Measurements from ENCODE around the gene XAF1.
"Not testable (repeated sequence)": the region's sequence is repeated elsewhere in the genome, so short reads cannot be mapped to it uniquely, and the experiment has no call there.

The XAF1 gene

GRCh38 chr17:6800422-6801027 is 44.7 kb downstream of the XAF1 start:
- DNase-seq (ENCODE audit: low spot score), result no peak

GRCh38 chr17:6811510-6811909 is 55.7 kb downstream of the XAF1 start:
- DNase-seq (ENCODE audit: low spot score), result no peak

DNA sequence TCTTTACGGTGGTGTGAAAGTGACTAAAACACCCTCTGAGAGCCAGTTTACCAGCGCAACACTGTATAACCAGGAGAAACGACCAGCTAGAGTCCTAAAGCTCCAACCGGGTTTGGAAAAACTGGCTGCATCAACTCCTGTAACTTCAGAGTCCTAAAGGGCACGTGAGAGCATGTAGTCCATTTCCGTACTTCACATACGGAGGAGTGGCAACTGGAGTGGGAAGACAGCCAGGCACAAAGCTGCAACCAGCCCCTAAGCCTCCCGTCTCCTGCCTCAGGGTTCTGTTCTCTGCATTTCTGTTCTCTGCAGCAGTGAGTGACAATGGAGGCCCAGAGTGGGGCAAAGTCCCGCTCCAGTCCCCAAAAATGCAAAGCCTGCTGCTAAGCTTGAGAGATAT is 56.4 kb downstream of the XAF1 start:
- no peak for DNase-seq (ENCODE audit: low spot score)

GRCh38 chr17:6815775-6816174 is 59.9 kb downstream of the XAF1 start:
- DNase-seq (ENCODE audit: low spot score), result no peak

- DNase-seq (ENCODE audit: low spot score), result not testable (repeated sequence)
Measured at GRCh38 chr17:6816368-6816767, 60.5 kb downstream of the XAF1 start.

- no peak for DNase-seq (ENCODE audit: low spot score)
Measured at GRCh38 chr17:6818938-6819337, 63.1 kb downstream of the XAF1 start.

- no peak for DNase-seq (ENCODE audit: low spot score)
Measured at GRCh38 chr17:6823011-6823442, 67.2 kb downstream of the XAF1 start.
